GM18907 (cell line): ENCODE data around the gene KLF16.

Experiments used
- ATAC-seq: cut with Tn5 transposase; IDR thresholded peaks from one replicate; pipeline ENCODE4 v1.9.1; 2021; ENCODE audit warnings: mild to moderate bottlenecking, moderate library complexity; ENCODE audit not compliant: unreplicated experiment

The KLF16 gene

GRCh38 chr19:1826557-1827521 lies 36.5 kb downstream of the KLF16 start:
- ATAC-seq = no peak

GRCh38 chr19:1825909-1826556 lies 37.3 kb downstream of the KLF16 start:
- no peak for ATAC-seq

- ATAC-seq = no peak
Measured at GRCh38 chr19:1824252-1824622, 39.1 kb downstream of the KLF16 start.

GRCh38 chr19:1823539-1824251 lies 39.7 kb downstream of the KLF16 start:
- ATAC-seq = no peak

- no peak for ATAC-seq
Measured at GRCh38 chr19:1823020-1823419, 40.4 kb downstream of the KLF16 start.

- ATAC-seq = no peak
Measured at GRCh38 chr19:1822210-1822609, 41.2 kb downstream of the KLF16 start.

GRCh38 chr19:1819341-1820255 lies 43.8 kb downstream of the KLF16 start:
- no peak for ATAC-seq

GRCh38 chr19:1818549-1819195 lies 44.7 kb downstream of the KLF16 start:
- ATAC-seq = no peak

- no peak for ATAC-seq
Measured at GRCh38 chr19:1817553-1818179, 45.7 kb downstream of the KLF16 start.

GRCh38 chr19:1816530-1817298 lies 46.7 kb downstream of the KLF16 start:
- no peak for ATAC-seq

- no peak for ATAC-seq
Measured at GRCh38 chr19:1815605-1816529, 47.5 kb downstream of the KLF16 start.

- no peak for ATAC-seq
Measured at GRCh38 chr19:1814833-1815604, 48.4 kb downstream of the KLF16 start.

- ATAC-seq = no peak
Measured at GRCh38 chr19:1814391-1814790, 49.0 kb downstream of the KLF16 start.

- ATAC-seq = no peak
Measured at GRCh38 chr19:1813192-1814182, 49.9 kb downstream of the KLF16 start.

GRCh38 chr19:1812426-1813191 lies 50.8 kb downstream of the KLF16 start:
- ATAC-seq = peak; percentile 70
